ENCODE data around the gene KPNA3.

- TF ChIP-seq CTCF (IDR thresholded peaks at IDR 0.05; ENCODE audit: extremely low read depth in 1 of 2, insufficient read depth in 1 of 2, low read depth in 1 of 2, low read length in 2 of 2) (no peak), POLR2A (IDR thresholded peaks at IDR 0.05; ENCODE audit: low read depth, low read length) (no peak), MAX (IDR thresholded peaks at IDR 0.05; ENCODE audit: insufficient read depth, insufficient read length) (no peak), POLR2AphosphoS5 (IDR thresholded peaks at IDR 0.05; ENCODE audit: insufficient read depth, low read depth, low read length) (no peak), MYC (IDR thresholded peaks at IDR 0.05; ENCODE audit: low read depth, low read length) (no peak), EZH2 (IDR thresholded peaks at IDR 0.05; ENCODE audit: borderline replicate concordance, low read depth, low read length, severe bottlenecking) (no peak), GATA2 (IDR thresholded peaks at IDR 0.05; ENCODE audit: insufficient read depth, insufficient read length, low read depth, low read length) (no peak), JUN (IDR thresholded peaks at IDR 0.05; ENCODE audit: borderline replicate concordance, insufficient read depth, insufficient read length, low read depth) (no peak)
Measured at GRCh38 chr13:49653478-49653877, 139.0 kb downstream of the KPNA3 start.
